ENCODE measurements around the gene SLC9A9.

The SLC9A9 gene

GRCh38 chr3:143383421-143383820 is 464.8 kb downstream of the SLC9A9 start:
- no peak for DNase-seq

DNA sequence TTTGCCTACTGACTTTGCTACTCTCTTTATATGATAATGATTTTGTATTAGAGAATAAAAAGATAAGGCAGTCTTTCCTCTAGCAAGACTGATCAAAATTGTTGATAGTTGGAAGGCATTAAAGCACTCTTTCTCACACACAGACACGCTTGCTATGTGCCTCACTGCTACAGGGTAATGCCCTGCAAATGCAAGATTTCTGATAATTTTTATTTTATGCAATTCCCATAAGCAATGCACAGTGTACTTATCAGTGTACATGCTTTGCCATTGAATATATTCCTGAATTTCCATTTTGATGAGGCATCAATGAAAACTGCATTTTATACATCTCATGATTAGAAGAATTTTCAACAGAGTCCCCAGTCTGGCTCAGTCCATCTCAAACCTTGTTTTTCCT is 465.5 kb downstream of the SLC9A9 start:
- no peak for DNase-seq

- no peak for DNase-seq
Observed at GRCh38 chr3:143380449-143380848, 467.8 kb downstream of the SLC9A9 start.

GRCh38 chr3:143375698-143376097 is 472.6 kb downstream of the SLC9A9 start:
- DNase-seq, result no peak

- DNase-seq, result no peak
Observed at GRCh38 chr3:143367171-143367570, 481.1 kb downstream of the SLC9A9 start.

- no peak for DNase-seq
Observed at GRCh38 chr3:143366672-143367071, 481.6 kb downstream of the SLC9A9 start.

DNA sequence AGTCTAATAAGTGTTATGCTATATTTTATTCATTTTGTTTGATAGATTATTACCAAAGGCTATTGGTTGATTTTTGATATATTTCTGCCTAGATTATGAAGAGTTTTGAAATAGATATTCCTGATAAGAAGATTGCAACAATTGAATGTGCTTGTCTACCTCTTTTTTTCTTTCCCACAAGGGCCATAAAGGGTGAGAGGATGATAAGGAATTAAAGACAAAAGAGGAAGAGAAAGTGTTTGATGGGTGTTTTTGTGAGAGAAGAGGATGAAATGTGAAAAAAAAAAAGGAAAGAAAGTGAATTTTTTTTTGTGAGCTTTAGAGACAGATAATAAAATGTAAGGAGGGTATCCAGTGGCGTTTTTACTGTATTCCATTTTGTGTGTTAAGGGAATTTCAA is 484.3 kb downstream of the SLC9A9 start:
- no peak for DNase-seq

DNA sequence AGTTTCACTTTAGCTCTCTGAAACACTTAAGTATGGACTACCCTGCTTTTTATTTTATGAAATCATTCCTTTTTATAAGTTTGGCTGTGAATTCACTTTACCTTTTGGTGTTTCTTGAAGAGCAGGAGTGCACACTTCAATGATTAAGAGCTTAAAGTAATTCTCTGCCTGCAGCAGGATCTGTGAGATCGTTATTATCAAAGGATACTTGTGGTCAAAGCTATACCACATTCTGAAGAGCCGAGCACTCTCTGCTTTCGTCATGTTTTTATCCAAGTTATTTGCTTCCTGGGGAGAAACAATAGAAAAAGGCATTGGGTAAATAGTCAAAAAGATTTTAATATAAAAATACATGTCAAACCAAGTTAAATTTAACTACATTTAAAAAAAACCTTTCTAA is 485.0 kb downstream of the SLC9A9 start:
- no peak for DNase-seq

GRCh38 chr3:143362115-143362991 is 485.9 kb downstream of the SLC9A9 start:
- no peak for DNase-seq

DNA sequence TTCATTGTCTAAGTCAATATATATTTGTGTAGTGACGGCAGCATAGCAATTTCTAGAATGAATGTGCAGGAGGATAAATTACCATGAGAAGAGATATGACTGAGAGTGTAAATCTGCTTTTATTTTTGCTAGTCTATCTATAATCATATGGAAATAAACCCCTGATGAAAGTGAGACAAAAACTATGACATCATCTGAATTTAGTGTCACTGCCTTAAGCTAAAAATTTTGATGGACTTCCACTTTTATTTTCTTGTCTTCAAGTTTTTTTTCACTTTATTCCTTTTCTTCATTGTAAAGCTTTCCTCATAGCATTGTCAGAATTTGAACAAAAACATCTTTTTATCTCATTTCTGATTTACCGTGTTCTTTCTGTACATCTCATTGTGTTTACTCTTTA is 486.7 kb downstream of the SLC9A9 start:
- no peak for DNase-seq

- DNase-seq, result no peak
Observed at GRCh38 chr3:143360244-143360643, 488.0 kb downstream of the SLC9A9 start.

GRCh38 chr3:143358793-143359491 is 489.3 kb downstream of the SLC9A9 start:
- DNase-seq, result no peak

- DNase-seq, result no peak
Observed at GRCh38 chr3:143358155-143358792, 490.0 kb downstream of the SLC9A9 start.

DNA sequence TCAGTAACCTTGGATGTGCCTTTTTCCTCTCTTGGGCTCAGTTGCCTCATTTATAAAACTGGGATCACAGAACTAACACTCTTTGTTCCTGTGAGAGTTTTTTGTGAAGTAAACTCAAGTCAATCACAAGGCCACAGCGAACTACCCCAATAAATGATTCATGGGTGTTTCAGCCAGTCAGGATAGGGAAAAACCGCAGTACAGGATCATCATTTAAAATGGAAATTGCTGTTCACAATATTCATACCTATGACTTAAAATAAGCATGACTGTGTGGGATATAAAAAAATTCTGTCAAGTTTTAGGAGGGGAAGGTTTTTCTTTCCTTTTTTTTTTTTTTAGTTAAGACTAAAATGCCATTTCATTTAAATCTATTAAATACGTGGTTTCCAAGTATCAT is 490.6 kb downstream of the SLC9A9 start:
- no peak for DNase-seq

DNA sequence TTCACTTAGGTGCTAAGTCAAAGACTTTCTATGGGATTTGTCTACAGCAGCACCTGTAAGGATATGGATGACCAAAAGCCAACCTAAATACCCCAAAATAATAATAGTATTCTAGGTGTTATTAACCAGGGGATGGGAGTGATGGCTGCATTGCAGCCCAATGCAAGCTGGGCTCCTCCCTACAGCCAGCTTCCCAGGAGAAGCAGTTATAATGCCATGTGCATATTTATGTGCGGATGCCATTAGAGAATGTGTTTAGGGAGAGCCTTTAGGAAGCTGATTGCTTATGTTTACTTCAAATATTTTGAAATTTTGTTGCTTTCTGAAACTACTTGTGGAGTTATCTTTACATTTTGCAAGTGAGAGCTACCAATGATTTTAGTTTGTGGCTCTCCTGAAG is 491.4 kb downstream of the SLC9A9 start:
- no peak for DNase-seq

GRCh38 chr3:143354342-143354741 is 493.9 kb downstream of the SLC9A9 start:
- DNase-seq, result no peak

DNA sequence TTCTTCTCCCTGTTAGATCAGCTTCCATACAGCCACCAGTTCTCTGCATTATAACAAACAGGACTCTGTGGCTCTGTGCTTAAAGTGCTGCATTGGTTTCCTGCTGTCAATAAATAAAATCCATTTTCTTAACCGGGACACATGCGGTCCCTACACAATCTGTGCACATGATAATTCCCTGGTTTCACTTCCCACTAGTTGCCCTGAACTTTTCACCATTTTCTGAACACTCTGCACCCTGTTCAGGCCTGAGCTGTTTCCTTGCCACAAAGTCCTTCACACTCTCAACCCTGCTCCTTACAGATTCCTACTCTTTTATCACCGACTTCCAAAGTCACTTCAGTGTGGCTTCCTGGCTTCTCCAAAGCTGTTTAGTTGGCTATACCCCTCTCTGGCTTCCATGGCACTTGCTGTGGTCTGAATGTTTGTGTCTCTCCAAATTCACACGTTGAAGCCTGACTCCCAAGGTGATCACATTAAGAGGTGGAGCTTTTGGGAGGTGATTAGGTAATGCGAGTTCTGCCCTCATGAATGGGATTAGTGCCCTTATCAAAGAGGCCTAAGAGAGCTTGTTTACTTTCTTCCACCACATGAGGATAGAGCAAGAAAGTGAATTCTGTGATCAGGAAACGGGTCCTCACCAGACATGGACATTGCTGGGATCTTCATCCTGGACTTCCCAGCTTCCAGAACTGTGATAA is 495.3 kb downstream of the SLC9A9 start:
- no peak for DNase-seq

- DNase-seq, result no peak
Observed at GRCh38 chr3:143351895-143352608, 496.2 kb downstream of the SLC9A9 start.

DNA sequence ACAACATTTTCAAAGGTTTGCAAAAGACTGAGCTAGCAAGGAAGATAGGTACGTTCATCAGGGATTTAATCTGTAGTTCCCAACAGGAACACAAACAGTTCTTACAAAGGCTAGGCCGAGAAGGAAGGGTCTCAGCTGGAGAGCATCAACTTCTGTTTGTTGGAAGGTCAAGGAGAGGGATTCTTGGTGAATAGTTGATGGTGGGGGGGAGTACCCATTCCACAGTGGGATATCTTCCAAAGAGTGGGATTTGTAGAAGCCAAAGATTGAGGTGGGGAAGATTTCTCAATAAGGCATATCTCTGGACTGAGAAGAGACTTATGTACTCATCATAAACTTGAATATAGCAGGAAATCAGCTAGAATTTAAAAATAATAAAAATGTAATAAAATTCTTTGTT is 496.9 kb downstream of the SLC9A9 start:
- no peak for DNase-seq

- no peak for DNase-seq
Observed at GRCh38 chr3:143349455-143349854, 498.8 kb downstream of the SLC9A9 start.

DNA sequence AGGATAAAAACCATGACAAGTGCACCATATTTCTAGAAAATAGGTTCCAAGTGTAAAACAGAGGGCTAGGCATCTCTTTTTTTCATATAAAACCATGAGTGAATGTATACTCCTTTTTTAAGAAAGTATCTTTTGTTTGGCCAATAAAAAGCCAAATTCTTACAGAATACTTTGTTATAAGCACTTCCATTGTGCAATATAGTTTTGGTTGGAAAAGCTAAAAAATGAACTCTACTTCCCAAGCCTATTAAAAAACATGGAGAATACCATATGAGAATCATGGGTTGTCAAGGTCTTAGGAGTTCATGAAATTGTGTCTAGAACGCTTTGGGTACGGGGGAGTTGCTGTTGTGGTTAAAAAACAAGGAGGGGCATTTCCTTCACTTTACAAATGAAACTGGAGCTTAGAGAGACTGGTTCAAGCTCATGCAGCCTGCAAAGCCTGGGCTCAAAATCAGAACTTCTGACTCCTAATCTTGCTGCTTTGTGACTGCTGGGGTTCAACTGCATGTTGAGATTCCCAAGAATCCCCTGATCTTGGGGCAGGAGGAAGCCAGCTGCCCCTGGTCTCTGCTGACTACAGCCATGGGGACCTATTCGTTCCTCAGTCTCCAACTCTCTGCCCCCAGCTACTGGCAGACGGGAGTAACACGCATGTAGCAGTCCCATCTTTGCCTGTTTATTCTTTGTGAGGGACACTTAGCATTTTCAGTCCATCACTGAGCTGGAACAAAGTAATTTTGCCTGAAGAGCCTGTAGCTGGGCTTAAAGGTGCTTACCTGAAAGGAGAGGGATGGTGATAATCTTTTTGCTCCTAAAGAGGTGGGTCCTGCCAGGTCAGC is 499.6 kb downstream of the SLC9A9 start:
- no peak for DNase-seq
